LNCAP (cell line): ENCODE data around the gene BATF3.

Experiments used
- TF ChIP-seq, protein P1 (sequence below): fragments of 450-650 bp; IDR thresholded peaks from 2 replicates; pipeline ENCODE4 v1.5.1; 2017; ENCODE audit warnings: mild to moderate bottlenecking

The BATF3 gene

GRCh38 chr1:212728606-212729005 lies 29.0 kb upstream of the BATF3 start:
- TF ChIP-seq, protein P1, sequence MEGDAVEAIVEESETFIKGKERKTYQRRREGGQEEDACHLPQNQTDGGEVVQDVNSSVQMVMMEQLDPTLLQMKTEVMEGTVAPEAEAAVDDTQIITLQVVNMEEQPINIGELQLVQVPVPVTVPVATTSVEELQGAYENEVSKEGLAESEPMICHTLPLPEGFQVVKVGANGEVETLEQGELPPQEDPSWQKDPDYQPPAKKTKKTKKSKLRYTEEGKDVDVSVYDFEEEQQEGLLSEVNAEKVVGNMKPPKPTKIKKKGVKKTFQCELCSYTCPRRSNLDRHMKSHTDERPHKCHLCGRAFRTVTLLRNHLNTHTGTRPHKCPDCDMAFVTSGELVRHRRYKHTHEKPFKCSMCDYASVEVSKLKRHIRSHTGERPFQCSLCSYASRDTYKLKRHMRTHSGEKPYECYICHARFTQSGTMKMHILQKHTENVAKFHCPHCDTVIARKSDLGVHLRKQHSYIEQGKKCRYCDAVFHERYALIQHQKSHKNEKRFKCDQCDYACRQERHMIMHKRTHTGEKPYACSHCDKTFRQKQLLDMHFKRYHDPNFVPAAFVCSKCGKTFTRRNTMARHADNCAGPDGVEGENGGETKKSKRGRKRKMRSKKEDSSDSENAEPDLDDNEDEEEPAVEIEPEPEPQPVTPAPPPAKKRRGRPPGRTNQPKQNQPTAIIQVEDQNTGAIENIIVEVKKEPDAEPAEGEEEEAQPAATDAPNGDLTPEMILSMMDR, result no peak

GRCh38 chr1:212727386-212728181 lies 27.9 kb upstream of the BATF3 start:
- TF ChIP-seq, protein P1, result no peak

- TF ChIP-seq, protein P1, result no peak
Observed at GRCh38 chr1:212722270-212722957, 22.8 kb upstream of the BATF3 start.

- TF ChIP-seq, protein P1, result no peak
Observed at GRCh38 chr1:212721388-212722247, 22.0 kb upstream of the BATF3 start.

GRCh38 chr1:212719633-212720032 lies 20.0 kb upstream of the BATF3 start:
- TF ChIP-seq, protein P1, result no peak

- TF ChIP-seq, protein P1, result no peak
Observed at GRCh38 chr1:212718499-212718898, 18.9 kb upstream of the BATF3 start.

- TF ChIP-seq, protein P1, result no peak
Observed at GRCh38 chr1:212716161-212716560, 16.5 kb upstream of the BATF3 start.
